Neutrophil (primary cell): ENCODE data around the gene RCC2.

Experiments used
- H3K27ac ChIP-seq: fragments of 200-600 bp; sonication (generic); 2 replicates; pipeline ENCODE4 v1.5.1; 2016; ENCODE audit warnings: mild to moderate bottlenecking, moderate library complexity
- H3K27me3 ChIP-seq: fragments of 200-600 bp; sonication (generic); 2 replicates; pipeline ENCODE4 v1.6.0; 2016; ENCODE audit warnings: mild to moderate bottlenecking
- H3K36me3 ChIP-seq: fragments of 200-600 bp; sonication (generic); 2 replicates; pipeline ENCODE4 v1.5.1; 2017
- H3K4me1 ChIP-seq, 2 experiments: fragments of 200-600 bp in 1 of 2; sonication (generic) in 1 of 2; 1 replicate in 1 of 2; 2 replicates in 1 of 2; pipeline versions ENCODE4 v1.5.1 to v1.6.1; 2013 to 2016; ENCODE audit warnings: low read depth in 1 of 2, low read length in 1 of 2, mild to moderate bottlenecking in 1 of 2, moderate library complexity in 1 of 2; ENCODE audit not compliant: control insufficient read depth in 1 of 2, insufficient read depth in 1 of 2
- H3K4me3 ChIP-seq, 2 experiments: fragments of 200-600 bp in 1 of 2; sonication (generic) in 1 of 2; 1 replicate in 1 of 2; 2 replicates in 1 of 2; pipeline ENCODE4 v1.5.1; 2013 to 2016; ENCODE audit warnings: low read depth in 1 of 2, low read length in 1 of 2, mild to moderate bottlenecking in 1 of 2, moderate library complexity in 1 of 2
- H3K9me3 ChIP-seq: fragments of 200-600 bp; sonication (generic); 2 replicates; pipeline ENCODE4 v1.5.1; 2016
- TF ChIP-seq, protein P1 (sequence below): fragments of 200-600 bp; sonication (generic); IDR thresholded peaks from 2 replicates; pipeline ENCODE4 v1.5.1; 2016; ENCODE audit warnings: antibody characterized with exemption

RCC2 gene

DNA sequence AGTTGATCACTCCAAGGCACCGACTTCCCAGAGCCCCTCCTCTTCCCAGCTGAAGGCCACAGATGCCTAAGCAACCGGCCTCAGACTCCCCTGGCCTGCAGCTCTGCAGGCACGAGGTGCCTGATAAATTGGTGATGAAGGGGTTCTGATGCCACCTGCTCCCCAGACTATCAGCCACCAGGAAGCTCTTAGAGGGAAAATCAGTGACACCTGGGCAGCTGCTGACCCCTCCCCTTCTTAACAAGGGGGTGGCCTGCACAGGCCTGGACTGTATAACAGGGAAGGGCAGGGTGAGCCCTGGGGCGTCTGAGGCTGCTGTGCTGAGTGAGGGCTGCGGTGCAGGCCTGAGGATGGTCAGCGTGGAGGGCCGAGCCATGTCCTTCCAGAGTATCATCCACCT, 67.6 kb downstream of the RCC2 start, which contains the start of gene PADI6:
Gene PADI6, plus strand, starts transcription at position 301 of the 400 bp plus-strand sequence. Its CDS starts 50 bp downstream, at position 351.
- Histone ChIP-seq H3K27me3 (no peaks in the 10 kb centered on the region), H3K4me3 (no peak within 1 kb of the TSS), H3K27ac (no peak within 1 kb of the TSS), H3K4me1 (peaks cover 3 to 7% of the 10 kb centered on the region in 2 experiments), H3K36me3 (no peaks in the 10 kb centered on the region), H3K9me3 (no peaks in the 10 kb centered on the region)
- TF ChIP-seq, protein P1, sequence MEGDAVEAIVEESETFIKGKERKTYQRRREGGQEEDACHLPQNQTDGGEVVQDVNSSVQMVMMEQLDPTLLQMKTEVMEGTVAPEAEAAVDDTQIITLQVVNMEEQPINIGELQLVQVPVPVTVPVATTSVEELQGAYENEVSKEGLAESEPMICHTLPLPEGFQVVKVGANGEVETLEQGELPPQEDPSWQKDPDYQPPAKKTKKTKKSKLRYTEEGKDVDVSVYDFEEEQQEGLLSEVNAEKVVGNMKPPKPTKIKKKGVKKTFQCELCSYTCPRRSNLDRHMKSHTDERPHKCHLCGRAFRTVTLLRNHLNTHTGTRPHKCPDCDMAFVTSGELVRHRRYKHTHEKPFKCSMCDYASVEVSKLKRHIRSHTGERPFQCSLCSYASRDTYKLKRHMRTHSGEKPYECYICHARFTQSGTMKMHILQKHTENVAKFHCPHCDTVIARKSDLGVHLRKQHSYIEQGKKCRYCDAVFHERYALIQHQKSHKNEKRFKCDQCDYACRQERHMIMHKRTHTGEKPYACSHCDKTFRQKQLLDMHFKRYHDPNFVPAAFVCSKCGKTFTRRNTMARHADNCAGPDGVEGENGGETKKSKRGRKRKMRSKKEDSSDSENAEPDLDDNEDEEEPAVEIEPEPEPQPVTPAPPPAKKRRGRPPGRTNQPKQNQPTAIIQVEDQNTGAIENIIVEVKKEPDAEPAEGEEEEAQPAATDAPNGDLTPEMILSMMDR, result no peak

DNA sequence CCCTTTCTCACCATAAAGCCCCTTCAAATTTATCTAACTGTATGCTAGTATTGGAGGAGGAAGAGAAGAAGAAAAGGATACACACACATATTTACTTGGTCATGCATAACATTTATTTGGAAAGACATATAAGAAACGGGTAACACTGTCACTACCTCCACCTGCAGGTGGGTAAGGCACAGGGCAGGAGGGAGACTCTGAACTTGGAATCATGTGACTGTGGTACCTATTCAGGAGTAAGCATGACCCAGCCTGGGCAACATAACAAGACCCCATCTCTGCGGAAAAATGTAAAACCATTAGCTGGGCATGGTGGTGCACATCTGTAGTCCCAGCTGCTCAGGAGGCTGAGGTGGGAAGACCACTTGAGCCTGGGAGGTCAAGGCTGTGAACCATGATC, 68.9 kb downstream of the RCC2 start:
- no peak overlapping the region for H3K27ac ChIP-seq
- TF ChIP-seq, protein P1, result no peak

DNA sequence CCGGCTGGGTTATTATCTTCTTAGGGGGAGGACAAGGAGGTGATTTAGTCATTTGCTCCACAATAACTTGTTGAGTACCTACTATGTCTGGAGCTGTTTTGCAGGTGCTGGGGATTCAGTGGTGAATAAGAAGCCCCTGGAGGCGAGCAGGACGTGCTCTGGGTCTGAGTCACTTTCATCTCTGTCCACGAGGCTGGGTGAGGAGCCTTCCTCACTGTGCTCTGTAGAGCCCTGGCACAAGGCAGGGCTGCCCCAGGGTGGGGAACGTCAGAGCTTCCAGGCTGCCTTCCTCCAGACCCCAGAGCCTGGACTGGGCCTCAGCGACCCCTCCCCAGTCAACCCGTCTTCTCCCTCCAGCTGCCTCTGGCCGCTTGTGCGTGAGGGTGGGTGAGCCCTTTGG, 70.0 kb downstream of the RCC2 start:
- H3K4me3 ChIP-seq, result no peak overlapping the region
- no peaks in the 10 kb centered on the region for H3K27me3 ChIP-seq
- no peak overlapping the region for H3K27ac ChIP-seq
- no peaks in the 10 kb centered on the region for H3K9me3 ChIP-seq
- no peaks in the 10 kb centered on the region for H3K36me3 ChIP-seq
- TF ChIP-seq, protein P1, result no peak
- H3K4me1 ChIP-seq, result peaks cover 24 to 31% of the 10 kb centered on the region in 2 experiments

More for the DNA sequence above, 68.9 kb downstream of the RCC2 start:
- Histone ChIP-seq H3K4me3 (no peak overlapping the region), H3K36me3 (no peaks in the 10 kb centered on the region), H3K9me3 (no peaks in the 10 kb centered on the region), H3K27me3 (no peaks in the 10 kb centered on the region), H3K4me1 (peaks cover 13 to 19% of the 10 kb centered on the region in 2 experiments)

DNA sequence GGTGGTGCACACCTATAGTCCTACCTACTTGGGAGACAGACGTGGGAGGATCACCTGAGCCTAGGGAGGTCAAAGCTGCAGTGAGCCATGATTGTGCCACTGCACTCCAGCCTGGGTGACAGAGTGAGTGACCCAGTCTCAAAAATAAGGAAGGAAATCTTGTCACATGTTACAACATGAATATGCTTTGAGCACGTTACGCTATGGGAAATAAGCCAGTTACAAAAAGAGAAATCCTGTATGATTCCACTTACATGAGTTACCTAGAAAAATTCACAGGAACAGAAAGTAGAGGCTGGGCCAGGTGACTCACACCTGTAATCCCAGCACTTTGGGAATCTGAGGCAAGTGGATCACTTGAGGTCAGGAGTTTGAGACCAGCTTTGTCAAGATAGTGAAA, 74.2 kb downstream of the RCC2 start:
- Histone ChIP-seq H3K27ac (peak overlapping the region; percentile 89), H3K36me3 (peaks cover 40% of the 10 kb centered on the region), H3K27me3 (no peaks in the 10 kb centered on the region), H3K4me1 (peaks cover 27% of the 10 kb centered on the region in 2 experiments), H3K4me3 (no peak overlapping the region), H3K9me3 (no peaks in the 10 kb centered on the region)
- TF ChIP-seq, protein P1, result no peak

DNA sequence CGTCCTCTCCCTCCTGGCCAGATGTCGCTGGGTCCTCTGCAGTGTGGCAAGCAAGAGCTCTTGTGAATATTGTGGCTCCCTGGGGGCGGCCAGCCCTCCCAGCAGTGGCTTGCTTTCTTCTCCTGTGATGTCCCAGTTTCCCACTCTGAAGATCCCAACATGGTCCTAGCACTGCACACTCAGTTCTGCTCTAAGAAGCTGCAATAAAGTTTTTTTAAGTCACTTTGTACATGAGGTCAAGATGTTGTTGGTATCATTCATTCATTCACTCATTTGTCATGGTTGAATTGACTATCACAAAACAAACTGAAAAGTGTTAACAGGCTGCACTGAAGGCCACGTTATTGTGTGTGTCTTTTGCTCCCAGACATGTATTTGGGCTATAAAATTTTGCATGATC, 75.7 kb downstream of the RCC2 start:
- Histone ChIP-seq H3K27ac (peak overlapping the region; percentile 89), H3K36me3 (peaks cover 56% of the 10 kb centered on the region), H3K4me3 (no peak overlapping the region), H3K27me3 (no peaks in the 10 kb centered on the region), H3K9me3 (no peaks in the 10 kb centered on the region), H3K4me1 (peaks cover 27% of the 10 kb centered on the region in 2 experiments)
- TF ChIP-seq, protein P1, result no peak

DNA sequence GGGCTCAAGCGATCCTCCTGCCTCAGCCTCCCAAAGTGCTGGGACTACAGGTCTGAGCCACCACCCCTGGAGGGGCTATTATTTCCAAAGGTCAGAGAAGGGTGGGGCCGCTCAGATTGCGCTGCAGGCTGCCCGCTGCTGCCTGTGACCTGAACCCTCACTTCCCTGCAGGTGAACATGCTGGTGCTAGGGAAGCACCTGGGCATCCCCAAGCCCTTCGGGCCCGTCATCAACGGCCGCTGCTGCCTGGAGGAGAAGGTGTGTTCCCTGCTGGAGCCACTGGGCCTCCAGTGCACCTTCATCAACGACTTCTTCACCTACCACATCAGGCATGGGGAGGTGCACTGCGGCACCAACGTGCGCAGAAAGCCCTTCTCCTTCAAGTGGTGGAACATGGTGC, 76.1 kb downstream of the RCC2 start:
- TF ChIP-seq, protein P1, result no peak
- Histone ChIP-seq H3K36me3 (peaks cover 59% of the 10 kb centered on the region), H3K4me1 (peaks cover 27% of the 10 kb centered on the region in 2 experiments), H3K4me3 (no peak overlapping the region), H3K27ac (peak overlapping the region; percentile 89), H3K27me3 (no peaks in the 10 kb centered on the region), H3K9me3 (no peaks in the 10 kb centered on the region)
